ENCODE results near the gene HHAT.

The HHAT gene

GRCh38 chr1:210631399-210631798, 302.7 kb downstream of the HHAT start:
- ATAC-seq (ENCODE audit: low read depth), result no peak
- Mint-ChIP-seq H3K4me1 (no peaks in the 10 kb centered on the region), H3K27ac (no peak overlapping the region)

DNA sequence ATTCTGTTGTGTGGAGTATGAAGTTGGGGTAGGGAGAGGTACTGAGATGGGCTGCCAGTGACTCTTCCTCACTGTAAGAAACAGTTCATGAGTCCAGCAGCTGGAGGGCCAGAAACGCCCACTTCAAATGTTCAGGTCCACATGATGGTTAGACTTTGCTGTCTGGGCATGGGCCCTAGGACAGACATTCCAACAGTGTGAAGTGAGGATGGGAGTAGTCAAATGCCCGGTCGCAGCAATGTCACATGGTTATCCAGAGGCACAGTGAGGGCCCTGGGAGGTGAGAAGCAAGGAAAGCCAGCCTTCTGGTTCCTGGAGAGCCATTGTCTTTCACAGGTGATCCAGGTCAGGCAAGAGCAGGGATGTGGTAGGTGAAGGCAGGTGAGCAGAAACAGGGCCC, 304.4 kb downstream of the HHAT start:
- DNase-seq (ENCODE audit: low spot score in 2 of 2), result no peak
- Mint-ChIP-seq H3K9me3 (no peaks in the 10 kb centered on the region), H3K36me3 (peaks cover 17% of the 10 kb centered on the region), H3K27ac (no peak overlapping the region), H3K4me3 (no peak overlapping the region), H3K27me3 (no peaks in the 10 kb centered on the region), H3K4me1 (no peaks in the 10 kb centered on the region)
- ATAC-seq (ENCODE audit: low read depth), result no peak

More at GRCh38 chr1:210631399-210631798, 302.7 kb downstream of the HHAT start:
- DNase-seq (ENCODE audit: low spot score in 2 of 2), result no peak
- H3K27me3 Mint-ChIP-seq, result no peaks in the 10 kb centered on the region
- H3K36me3 Mint-ChIP-seq, result peaks cover 19% of the 10 kb centered on the region
- no peak overlapping the region for H3K4me3 Mint-ChIP-seq
- H3K9me3 Mint-ChIP-seq, result no peaks in the 10 kb centered on the region

DNA sequence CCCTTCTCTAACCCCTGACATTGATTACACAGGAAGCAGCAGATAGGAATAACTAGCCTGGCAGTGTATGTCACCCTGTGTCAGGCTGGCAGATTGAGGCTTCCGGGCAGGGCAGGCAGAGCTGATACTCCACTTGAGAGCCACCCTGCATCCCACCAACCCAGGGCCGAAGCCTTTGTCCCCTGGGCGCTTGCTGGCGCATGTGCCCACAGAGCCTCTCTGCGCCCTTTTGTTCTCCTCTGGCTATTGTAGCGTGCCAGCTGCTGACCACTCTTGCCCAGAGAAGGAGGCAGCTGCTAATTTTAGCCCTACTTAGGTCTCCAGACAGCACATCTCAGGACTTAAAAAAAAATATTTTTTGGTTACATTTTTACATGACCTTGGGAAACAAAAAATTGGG, 304.9 kb downstream of the HHAT start:
- H3K9me3 Mint-ChIP-seq, result no peaks in the 10 kb centered on the region
- ATAC-seq (ENCODE audit: low read depth) (no peak), DNase-seq (ENCODE audit: low spot score in 2 of 2) (no peak)
- no peaks in the 10 kb centered on the region for H3K4me1 Mint-ChIP-seq
- H3K36me3 Mint-ChIP-seq, result peaks cover 17% of the 10 kb centered on the region
- no peaks in the 10 kb centered on the region for H3K27me3 Mint-ChIP-seq
- no peak overlapping the region for H3K4me3 Mint-ChIP-seq
- no peak overlapping the region for H3K27ac Mint-ChIP-seq

- no peak overlapping the region for H3K4me3 Mint-ChIP-seq
- no peak overlapping the region for H3K27ac Mint-ChIP-seq
- H3K27me3 Mint-ChIP-seq, result no peaks in the 10 kb centered on the region
- DNase-seq (ENCODE audit: low spot score in 2 of 2), result no peak
- peaks cover 18% of the 10 kb centered on the region for H3K36me3 Mint-ChIP-seq
- H3K4me1 Mint-ChIP-seq, result no peaks in the 10 kb centered on the region
- no peaks in the 10 kb centered on the region for H3K9me3 Mint-ChIP-seq
- ATAC-seq (ENCODE audit: low read depth), result no peak
These were observed 306.4 kb downstream of the HHAT start for GRCh38 chr1:210635108-210635507.

DNA sequence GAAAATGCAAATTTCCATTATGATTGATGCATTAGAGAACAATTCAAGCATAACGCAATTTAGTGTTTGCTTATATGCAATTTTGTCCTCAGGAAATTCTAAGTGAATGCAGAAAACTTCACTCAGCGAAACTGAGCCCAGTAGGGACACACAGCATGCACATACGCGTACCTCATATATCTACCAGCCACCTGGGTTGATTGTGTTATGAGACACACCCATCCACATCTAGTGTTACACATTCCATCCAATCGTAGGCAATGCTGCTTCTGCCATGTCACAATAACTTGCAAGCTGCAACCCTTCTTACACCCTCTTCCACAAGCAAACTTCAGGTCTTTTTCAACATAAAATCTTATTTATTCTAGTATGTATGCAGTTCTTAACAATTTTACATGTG, 312.9 kb downstream of the HHAT start:
- Mint-ChIP-seq H3K27ac (no peak overlapping the region), H3K4me1 (no peaks in the 10 kb centered on the region)

DNA sequence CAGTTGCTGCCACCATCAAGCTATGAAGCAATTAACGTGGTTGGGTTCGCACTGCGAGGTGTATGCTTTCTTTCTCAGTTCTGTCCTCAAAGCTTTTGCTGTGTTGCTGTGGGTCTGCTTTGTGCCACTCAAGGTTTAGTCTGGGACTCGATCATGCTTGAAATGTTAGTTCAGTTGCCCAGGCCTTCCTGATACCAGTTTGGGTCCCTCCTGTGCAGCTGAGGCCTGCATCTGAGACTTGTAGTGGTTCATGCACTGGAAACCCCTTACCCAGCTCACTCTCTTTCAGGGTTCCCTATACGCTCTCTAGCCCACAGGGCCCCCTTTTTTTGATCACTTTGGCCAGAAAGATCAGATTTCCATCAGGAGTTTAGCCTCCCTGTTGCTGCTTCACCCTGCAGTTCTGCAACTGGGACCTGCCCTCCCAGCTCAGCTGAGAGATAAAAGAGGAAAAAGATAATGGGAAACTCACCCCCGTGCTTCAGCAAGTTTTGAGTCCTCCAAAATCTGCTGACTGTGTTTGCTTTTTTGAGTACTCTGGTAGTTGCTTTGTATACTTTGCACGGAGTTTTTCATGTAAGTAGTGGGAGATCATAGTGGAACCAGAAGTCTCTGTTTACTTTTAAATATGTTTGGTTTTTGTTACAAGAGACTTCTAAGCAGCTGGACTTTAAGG, 317.0 kb downstream of the HHAT start:
- H3K9me3 Mint-ChIP-seq, result no peaks in the 10 kb centered on the region
- no peaks in the 10 kb centered on the region for H3K27me3 Mint-ChIP-seq
- no peaks in the 10 kb centered on the region for H3K4me1 Mint-ChIP-seq
- H3K27ac Mint-ChIP-seq, result no peak overlapping the region
- H3K36me3 Mint-ChIP-seq, result peaks cover 14% of the 10 kb centered on the region
- ATAC-seq (ENCODE audit: low read depth) (no peak), DNase-seq (ENCODE audit: low spot score in 2 of 2) (no peak)
- H3K4me3 Mint-ChIP-seq, result no peak overlapping the region

More for the DNA sequence above, 312.9 kb downstream of the HHAT start:
- Mint-ChIP-seq H3K27me3 (no peaks in the 10 kb centered on the region), H3K4me3 (no peak overlapping the region), H3K36me3 (peaks cover 6% of the 10 kb centered on the region), H3K9me3 (no peaks in the 10 kb centered on the region)
- DNase-seq (ENCODE audit: low spot score in 2 of 2), result no peak
- no peak for ATAC-seq (ENCODE audit: low read depth)

- ATAC-seq (ENCODE audit: low read depth) (no peak), DNase-seq (ENCODE audit: low spot score in 2 of 2) (no peak)
- no peak overlapping the region for H3K4me3 Mint-ChIP-seq
- H3K27me3 Mint-ChIP-seq, result no peaks in the 10 kb centered on the region
- H3K4me1 Mint-ChIP-seq, result no peaks in the 10 kb centered on the region
- peaks cover 14% of the 10 kb centered on the region for H3K36me3 Mint-ChIP-seq
- no peaks in the 10 kb centered on the region for H3K9me3 Mint-ChIP-seq
- no peak overlapping the region for H3K27ac Mint-ChIP-seq
These were observed 317.5 kb downstream of the HHAT start for GRCh38 chr1:210646258-210646616.

DNA sequence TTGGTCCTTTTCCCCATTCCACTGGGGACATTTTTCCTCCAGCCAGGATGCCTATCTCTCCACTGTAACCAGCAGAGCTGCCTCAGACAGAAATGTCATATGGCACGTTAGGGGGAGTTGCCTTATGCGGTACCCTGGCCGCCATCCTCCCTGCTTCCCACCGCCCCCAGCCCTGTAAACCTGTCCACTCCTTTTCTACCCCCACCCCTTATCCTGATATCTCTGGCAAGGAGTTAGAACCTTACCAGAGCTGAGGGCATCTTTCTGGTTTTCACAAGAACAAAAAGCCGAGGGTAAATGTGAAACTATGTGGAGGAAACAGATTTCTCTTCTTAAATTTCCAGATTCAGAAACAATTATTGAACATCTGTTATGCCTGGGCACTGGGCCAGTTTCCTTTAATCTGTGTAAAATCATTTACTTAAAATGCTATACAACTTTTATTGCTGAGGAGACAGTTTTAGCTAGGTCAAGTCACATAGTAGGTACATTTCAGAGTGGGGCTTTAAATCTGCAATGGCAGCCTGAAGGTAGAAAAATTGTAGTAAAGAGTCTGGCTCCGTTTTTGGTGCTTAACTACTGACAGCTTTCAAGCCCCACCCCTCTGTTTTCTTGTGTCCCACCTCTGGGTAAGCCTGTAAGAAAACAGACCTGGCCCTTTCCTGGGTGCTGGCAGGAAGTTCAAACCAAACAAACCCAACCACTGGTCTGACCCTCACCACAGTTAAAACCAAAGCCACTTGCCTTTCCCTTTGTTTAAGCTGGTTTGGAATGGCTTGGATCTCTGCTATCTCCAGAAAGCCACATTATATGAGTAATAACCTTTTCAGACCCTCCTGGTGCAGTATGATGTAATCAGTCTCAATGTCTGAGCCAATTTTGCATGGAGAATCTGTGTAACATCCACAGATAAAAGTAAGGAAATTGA, 319.0 kb downstream of the HHAT start:
- DNase-seq (ENCODE audit: low spot score in 2 of 2) (no peak), ATAC-seq (ENCODE audit: low read depth) (no peak)
- Mint-ChIP-seq H3K9me3 (no peaks in the 10 kb centered on the region), H3K4me1 (peaks cover 5% of the 10 kb centered on the region), H3K4me3 (no peak overlapping the region), H3K36me3 (peaks cover 14% of the 10 kb centered on the region), H3K27ac (no peak overlapping the region), H3K27me3 (no peaks in the 10 kb centered on the region)

- Mint-ChIP-seq H3K27me3 (no peaks in the 10 kb centered on the region), H3K27ac (no peak overlapping the region), H3K4me3 (no peak overlapping the region), H3K9me3 (no peaks in the 10 kb centered on the region), H3K36me3 (peaks cover 12% of the 10 kb centered on the region), H3K4me1 (peaks cover 5% of the 10 kb centered on the region)
- ATAC-seq (ENCODE audit: low read depth), result no peak
- DNase-seq (ENCODE audit: low spot score in 2 of 2), result no peak
These were observed 320.0 kb downstream of the HHAT start for GRCh38 chr1:210648588-210649269.

GRCh38 chr1:210650403-210650802, 321.7 kb downstream of the HHAT start:
- no peak overlapping the region for H3K27ac Mint-ChIP-seq
- H3K4me1 Mint-ChIP-seq, result peaks cover 5% of the 10 kb centered on the region
- no peaks in the 10 kb centered on the region for H3K9me3 Mint-ChIP-seq
- no peak overlapping the region for H3K4me3 Mint-ChIP-seq
- H3K27me3 Mint-ChIP-seq, result no peaks in the 10 kb centered on the region
- peaks cover 16% of the 10 kb centered on the region for H3K36me3 Mint-ChIP-seq
- DNase-seq (ENCODE audit: low spot score in 2 of 2) (no peak), ATAC-seq (ENCODE audit: low read depth) (no peak)

GRCh38 chr1:210652329-210652954, 323.7 kb downstream of the HHAT start:
- Mint-ChIP-seq H3K36me3 (peaks cover 9% of the 10 kb centered on the region), H3K27me3 (no peaks in the 10 kb centered on the region), H3K9me3 (no peaks in the 10 kb centered on the region), H3K4me1 (peaks cover 5% of the 10 kb centered on the region), H3K27ac (peak overlapping the region; percentile 29), H3K4me3 (no peak overlapping the region)
- ATAC-seq (ENCODE audit: low read depth), result no peak
- no peak for DNase-seq (ENCODE audit: low spot score in 2 of 2)

- Mint-ChIP-seq H3K27me3 (no peaks in the 10 kb centered on the region), H3K9me3 (peaks cover 3% of the 10 kb centered on the region), H3K4me1 (peaks cover 5% of the 10 kb centered on the region), H3K36me3 (peaks cover 10% of the 10 kb centered on the region), H3K27ac (no peak overlapping the region), H3K4me3 (no peak overlapping the region)
- ATAC-seq (ENCODE audit: low read depth) (no peak), DNase-seq (ENCODE audit: low spot score in 2 of 2) (no peak)
These were observed 325.1 kb downstream of the HHAT start for GRCh38 chr1:210653771-210654170.

- ATAC-seq (ENCODE audit: low read depth), result no peak
- peaks cover 3% of the 10 kb centered on the region for H3K9me3 Mint-ChIP-seq
These were observed 325.7 kb downstream of the HHAT start for GRCh38 chr1:210654176-210654981.

More at GRCh38 chr1:210654176-210654981, 325.7 kb downstream of the HHAT start:
- H3K27me3 Mint-ChIP-seq, result no peaks in the 10 kb centered on the region
- no peak overlapping the region for H3K27ac Mint-ChIP-seq
- no peak overlapping the region for H3K4me3 Mint-ChIP-seq
- no peak for DNase-seq (ENCODE audit: low spot score in 2 of 2)
- H3K4me1 Mint-ChIP-seq, result peaks cover 5% of the 10 kb centered on the region
- H3K36me3 Mint-ChIP-seq, result peaks cover 12% of the 10 kb centered on the region

All from memory B cell (primary cell).